Keratinocyte (primary cell): ENCODE measurements around the gene CHTOP. TPM values are rescaled to one million over a fixed set of nuclear protein-coding genes. Genes with fewer than 3 reads are reported as not detected.
"Not testable (repeated sequence)": the region's sequence is repeated elsewhere in the genome, so short reads cannot be mapped to it uniquely, and the experiment has no call there.

Source experiments
- DNase-seq: peaks from one replicate; pipeline ENCODE4 v3.0.0-alpha.2; 2011; ENCODE audit warnings: low read depth, missing footprints, low spot score
- FAIRE-seq: peaks from 2 replicates; lab custom pipeline; 2011; peaks lifted over from hg19 to GRCh38; lab: Jason Lieb, UNC
- H2AFZ ChIP-seq: 2 replicates; pipeline ENCODE4 v1.6.0; 2012; ENCODE audit warnings: low read length, control low read depth, inconsistent platforms; ENCODE audit not compliant: control insufficient read depth
- H3K27ac ChIP-seq: 2 replicates; pipeline ENCODE4 v1.5.1; 2011; ENCODE audit warnings: low read length; ENCODE audit not compliant: control insufficient read depth, insufficient read depth
- H3K27me3 ChIP-seq: 3 replicates; pipeline ENCODE4 v1.6.0; 2011; ENCODE audit warnings: low read length; ENCODE audit not compliant: control insufficient read depth, insufficient read depth; ENCODE audit errors: extremely low read depth
- H3K36me3 ChIP-seq, 2 experiments: 2 replicates in 1 of 2; 3 replicates in 1 of 2; pipeline ENCODE4 v1.5.1; 2011; ENCODE audit warnings: low read length in 2 of 2, mild to moderate bottlenecking in 1 of 2; ENCODE audit not compliant: control insufficient read depth in 2 of 2, insufficient read depth in 2 of 2; ENCODE audit errors: extremely low read depth in 1 of 2
- H3K4me1 ChIP-seq: 3 replicates; pipeline ENCODE4 v1.5.1; 2011; ENCODE audit warnings: low read length; ENCODE audit not compliant: control insufficient read depth, insufficient read depth; ENCODE audit errors: extremely low read depth
- H3K4me2 ChIP-seq: 3 replicates; pipeline ENCODE4 v1.6.0; 2011; ENCODE audit warnings: low read depth, low read length; ENCODE audit not compliant: control insufficient read depth, insufficient read depth; ENCODE audit errors: extremely low read depth
- H3K4me3 ChIP-seq, 3 experiments: fragments of 200-600 bp in 1 of 3; sonication (generic) in 1 of 3; 2 replicates in 2 of 3; 3 replicates in 1 of 3; pipeline ENCODE4 v1.5.1; 2011 to 2016; ENCODE audit warnings: low read length in 3 of 3, mild to moderate bottlenecking in 3 of 3, control low read depth in 2 of 3, inconsistent platforms in 1 of 3, low read depth in 1 of 3, mixed read lengths in 1 of 3, mixed run types in 1 of 3, moderate library complexity in 1 of 3; ENCODE audit not compliant: control insufficient read depth in 2 of 3, insufficient read depth in 2 of 3; ENCODE audit errors: extremely low read depth in 1 of 3
- H3K79me2 ChIP-seq: 2 replicates; pipeline ENCODE4 v1.6.0; 2012; ENCODE audit warnings: low read length; ENCODE audit not compliant: control insufficient read depth, insufficient read depth
- H3K9ac ChIP-seq: 3 replicates; pipeline ENCODE4 v1.6.0; 2011; ENCODE audit warnings: low read length; ENCODE audit not compliant: control insufficient read depth, insufficient read depth; ENCODE audit errors: extremely low read depth
- H3K9me1 ChIP-seq: 3 replicates; pipeline ENCODE4 v1.6.0; 2011; ENCODE audit warnings: low read length; ENCODE audit not compliant: control insufficient read depth, insufficient read depth; ENCODE audit errors: extremely low read depth
- H3K9me3 ChIP-seq: 2 replicates; pipeline ENCODE4 v1.5.1; 2012; ENCODE audit warnings: low read depth, low read length; ENCODE audit not compliant: control insufficient read depth
- H4K20me1 ChIP-seq: 3 replicates; pipeline ENCODE4 v1.6.0; 2011; ENCODE audit warnings: low read length; ENCODE audit not compliant: control insufficient read depth, insufficient read depth; ENCODE audit errors: extremely low read depth
- CTCF ChIP-seq, 3 experiments: IDR thresholded peaks in 1 of 3; conservative IDR thresholded peaks in 1 of 3; optimal IDR thresholded peaks in 1 of 3; 2 replicates in 2 of 3; 3 replicates in 1 of 3; pipeline versions ENCODE3 to v1.5.1; 2011; ENCODE audit warnings: low read length in 3 of 3, mild to moderate bottlenecking in 3 of 3, moderate library complexity in 2 of 3, control low read depth in 1 of 3, inconsistent platforms in 1 of 3; ENCODE audit not compliant: insufficient read depth in 2 of 3; ENCODE audit errors: extremely low read depth in 1 of 3
- EZH2 ChIP-seq: IDR thresholded peaks from one replicate; pipeline ENCODE4 v1.6.1; 2012; ENCODE audit warnings: inconsistent platforms, mild to moderate bottlenecking, low read length, moderate library complexity
- dilution Hi-C: fragments of 300-500 bp; cut with MboI; formaldehyde crosslinking; loops from one replicate; pipeline ENCODE4 v1.7.0; 2020; ENCODE audit warnings: low sequenced_read_pairs; ENCODE audit not compliant: extremely low pct_ligation_motif_present
- polyA plus RNA-seq, 5 experiments: library from polyadenylated mRNA; depleted of rRNA in 3 of 5; stranded (reverse) in 3 of 5; stranded (forward) in 1 of 5; unstranded in 1 of 5; fragments of >200 nt; gene quantifications; 1 replicate in 1 of 5; 2 replicates in 3 of 5; 3 replicates in 1 of 5; pipeline versions ENCODE4 v1.2.1 to v1.2.3, GENCODE V29; 2011 to 2012; ENCODE audit warnings: missing spikeins in 2 of 5, low read depth in 1 of 5, low replicate concordance in 1 of 5

CHTOP gene
- polyA plus RNA-seq, 1 donor (not counting 4 experiments of a cell fraction or from before 2014, with no cell fraction given), result 68.6 TPM

GRCh38 chr1:153586347-153586746, 47.5 kb upstream of the CHTOP start:
- Histone ChIP-seq H2AFZ (no peak overlapping the region), H3K9me3 (no peaks in the 10 kb centered on the region), H3K27ac (no peak overlapping the region), H3K79me2 (no peaks in the 10 kb centered on the region), H4K20me1 (no peaks in the 10 kb centered on the region), H3K9ac (no peak overlapping the region), H3K4me1 (peaks cover 7% of the 10 kb centered on the region), H3K4me3 (no peak overlapping the region), H3K36me3 (no peaks in the 10 kb centered on the region), H3K4me2 (no peak overlapping the region), H3K27me3 (no peaks in the 10 kb centered on the region), H3K9me1 (no peaks in the 10 kb centered on the region)
- DNase-seq (no peak), FAIRE-seq (no peak)
- dilution Hi-C loops, result no loop called here
- TF ChIP-seq EZH2, result no peak
- TF ChIP-seq CTCF (optimal IDR thresholded peaks at IDR 0.05 in 1 of 3, IDR thresholded peaks at IDR 0.05 in 1 of 3, conservative IDR thresholded peaks at IDR 0.05 in 1 of 3; ENCODE audit: extremely low read depth in 1 of 3, insufficient read depth in 2 of 3, low read length in 3 of 3), result no peak

DNA sequence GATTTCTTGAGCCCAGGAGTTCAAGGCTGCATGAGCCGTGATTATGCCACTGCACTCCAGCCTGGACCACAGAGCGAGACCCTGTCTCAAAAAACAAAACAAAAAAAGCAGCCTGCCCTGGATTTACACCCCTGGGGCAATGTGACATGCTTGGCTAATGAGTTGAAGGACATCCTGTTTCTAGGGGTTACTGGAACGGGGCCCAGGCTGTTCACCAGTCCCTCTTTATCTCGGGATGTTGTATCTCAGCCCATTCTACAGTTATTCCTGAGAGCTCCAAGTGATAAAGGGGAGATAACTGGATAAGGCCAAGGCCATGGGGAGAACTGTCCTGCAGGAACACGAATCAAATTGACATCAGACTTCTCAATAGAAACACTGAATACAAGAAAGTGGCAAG, 46.6 kb upstream of the CHTOP start:
- H3K79me2 ChIP-seq, result no peaks in the 10 kb centered on the region
- no peak for FAIRE-seq

DNA sequence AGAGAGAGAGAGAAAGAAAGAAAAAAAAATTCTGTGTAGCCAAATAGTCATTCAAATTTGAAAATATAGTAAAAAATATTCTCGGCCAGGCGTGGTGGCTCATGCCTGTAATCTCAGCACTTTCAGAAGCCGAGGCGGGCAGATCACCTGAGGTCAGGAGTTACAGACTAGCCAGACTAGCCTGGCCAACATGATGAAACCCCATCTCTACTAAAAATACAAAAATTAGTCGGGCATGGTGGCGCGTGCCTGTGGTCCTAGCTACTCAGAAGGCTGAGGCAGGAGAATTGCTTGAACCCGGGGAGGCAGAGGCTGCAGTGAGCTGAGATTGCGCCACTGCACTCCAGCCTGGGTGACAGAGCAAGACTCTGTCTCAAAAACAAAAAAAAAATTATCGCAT, 45.8 kb upstream of the CHTOP start:
- H4K20me1 ChIP-seq, H3K27me3 ChIP-seq, H3K4me2 ChIP-seq, H3K9me1 ChIP-seq, H2AFZ ChIP-seq, FAIRE-seq, H3K9ac ChIP-seq, H3K27ac ChIP-seq, DNase-seq, H3K4me3 ChIP-seq, H3K9me3 ChIP-seq, H3K79me2 ChIP-seq, H3K36me3 ChIP-seq, dilution Hi-C loops, H3K4me1 ChIP-seq: not testable (repeated sequence)

More for the DNA sequence above, 46.6 kb upstream of the CHTOP start:
- DNase-seq, result no peak
- Histone ChIP-seq H4K20me1 (no peaks in the 10 kb centered on the region), H3K9ac (no peak overlapping the region), H3K4me2 (no peak overlapping the region), H3K36me3 (no peaks in the 10 kb centered on the region), H2AFZ (no peak overlapping the region), H3K27ac (no peak overlapping the region), H3K27me3 (no peaks in the 10 kb centered on the region), H3K9me3 (no peaks in the 10 kb centered on the region), H3K4me3 (no peak overlapping the region), H3K9me1 (no peaks in the 10 kb centered on the region), H3K4me1 (peaks cover 7% of the 10 kb centered on the region)
- no peak for TF ChIP-seq CTCF (optimal IDR thresholded peaks at IDR 0.05 in 1 of 3, IDR thresholded peaks at IDR 0.05 in 1 of 3, conservative IDR thresholded peaks at IDR 0.05 in 1 of 3; ENCODE audit: extremely low read depth in 1 of 3, insufficient read depth in 2 of 3, low read length in 3 of 3)
- no peak for TF ChIP-seq EZH2
- dilution Hi-C loops, result no loop called here
